GM12878 (cell line): ENCODE results near the gene ENTPD5. TPM values are rescaled to one million over a fixed set of nuclear protein-coding genes. Genes with fewer than 3 reads are reported as not detected.

Experiments used
- ATAC-seq: fragments of 200-7000 bp; cut with Tn5 transposase; 3 replicates; pipeline ENCODE4 v1.9.1; 2020; ENCODE audit warnings: mild to moderate bottlenecking, moderate library complexity
- BruUV-seq: library from RNA; stranded (reverse); fragments of 400-500 nt; replicated peaks from 2 replicates; lab custom pipeline; 2021; lab: Mats Ljungman, UMichigan
- CTCF ChIA-PET: fragments of 300-600 bp; sonication (Branson Sonifier 250); formaldehyde crosslinking; extraction: SDS; loops from one replicate; lab custom pipeline; 2021; ENCODE audit warnings: inconsistent platforms; lab: Yijun Ruan, JAX
- POLR2A ChIA-PET: fragments of 350-600 bp; formaldehyde crosslinking; extraction: SDS; loops from one replicate; lab custom pipeline; 2021; ENCODE audit warnings: inconsistent platforms; lab: Charles Lee
- RAD21 ChIA-PET: fragments of 300-600 bp; sonication (Branson Sonifier 250); formaldehyde crosslinking; loops from one replicate; lab custom pipeline; 2023; ENCODE audit warnings: antibody characterized with exemption; ENCODE audit not compliant: unreplicated experiment; lab: Charles Lee
- SMC1A ChIA-PET: fragments of 300-600 bp; sonication (Branson Sonifier 250); formaldehyde crosslinking; loops from one replicate; lab custom pipeline; 2023; ENCODE audit not compliant: unreplicated experiment, uncharacterized antibody; lab: Charles Lee
- DNase-seq: peaks from one replicate; pipeline ENCODE4 v3.0.0-alpha.2; 2011; ENCODE audit warnings: low read depth, low spot score
- FAIRE-seq: peaks from 3 replicates; lab custom pipeline; 2011; peaks lifted over from hg19 to GRCh38; lab: Jason Lieb, UNC
- H2AFZ ChIP-seq: 2 replicates; pipeline ENCODE4 v1.6.0; 2011; ENCODE audit warnings: low read depth, low read length, control low read depth; ENCODE audit not compliant: control insufficient read depth
- H3K27ac ChIP-seq: 2 replicates; pipeline ENCODE4 v1.5.1; 2011; ENCODE audit warnings: control low read depth; ENCODE audit not compliant: control insufficient read depth, insufficient read depth
- H3K27me3 ChIP-seq, 2 experiments: replicated peaks in 1 of 2; 2 replicates each; pipeline versions ENCODE4 v1.6.0 to v1.6.1; 2011; ENCODE audit warnings: low read length in 1 of 2; ENCODE audit not compliant: control insufficient read depth in 2 of 2, insufficient read depth in 2 of 2
- H3K36me3 ChIP-seq, 2 experiments: 2 replicates each; pipeline ENCODE4 v1.5.1; 2011; ENCODE audit warnings: low read length in 1 of 2; ENCODE audit not compliant: control insufficient read depth in 2 of 2, insufficient read depth in 2 of 2
- H3K4me1 ChIP-seq: 2 replicates; pipeline ENCODE4 v1.6.1; 2011; ENCODE audit warnings: mild to moderate bottlenecking, low read length, moderate library complexity, mixed read lengths; ENCODE audit not compliant: control insufficient read depth, insufficient read depth
- H3K4me2 ChIP-seq: 2 replicates; pipeline ENCODE4 v1.6.0; 2011; ENCODE audit warnings: control low read depth; ENCODE audit not compliant: control insufficient read depth, insufficient read depth
- H3K4me3 ChIP-seq: fragments of 200-600 bp; sonication (generic); 2 replicates; pipeline ENCODE4 v1.5.1; 2016
- H3K79me2 ChIP-seq: 2 replicates; pipeline ENCODE4 v1.6.0; 2011; ENCODE audit warnings: low read length; ENCODE audit not compliant: control insufficient read depth, insufficient read depth
- H3K9ac ChIP-seq: 2 replicates; pipeline ENCODE4 v1.8.0; 2011; ENCODE audit warnings: low read length, control low read depth, mixed read lengths; ENCODE audit not compliant: control insufficient read depth, insufficient read depth
- H3K9me3 ChIP-seq: replicated peaks from 3 replicates; pipeline ENCODE4 v1.5.1; 2011; ENCODE audit warnings: mild to moderate bottlenecking, low read length; ENCODE audit not compliant: control insufficient read depth, insufficient read depth
- H4K20me1 ChIP-seq: 2 replicates; pipeline ENCODE4 v1.6.0; 2011; ENCODE audit not compliant: control insufficient read depth, insufficient read depth
- DPF2 ChIP-seq: fragments of 450-650 bp; IDR thresholded peaks from 2 replicates; pipeline ENCODE4 v1.6.1; 2017; ENCODE audit warnings: mild to moderate bottlenecking
- JUND ChIP-seq: IDR thresholded peaks from 2 replicates; pipeline ENCODE4 v1.6.1; 2012; ENCODE audit warnings: low read depth, mild to moderate bottlenecking, low read length, improper control_type of control experiment, moderate library complexity
- MTA3 ChIP-seq: IDR thresholded peaks from 2 replicates; pipeline ENCODE4 v1.6.1; 2012; ENCODE audit warnings: low read length, inconsistent platforms, borderline replicate concordance
- NR2C1 ChIP-seq: fragments of 450-650 bp; IDR thresholded peaks from 2 replicates; pipeline ENCODE4 v1.6.1; 2017; ENCODE audit warnings: antibody characterized with exemption, mild to moderate bottlenecking, moderate library complexity
- SMAD5 ChIP-seq: IDR thresholded peaks from 2 replicates; pipeline ENCODE4 v1.6.1; 2016; ENCODE audit warnings: antibody characterized with exemption, low read depth
- SMC3 ChIP-seq: IDR thresholded peaks from 2 replicates; pipeline ENCODE4 v1.6.1; 2011; ENCODE audit warnings: low read length, improper control_type of control experiment, borderline replicate concordance
- SREBF1 ChIP-seq: IDR thresholded peaks from 2 replicates; pipeline ENCODE4 v1.6.1; 2012; ENCODE audit warnings: mild to moderate bottlenecking, low read length
- ZNF207 ChIP-seq: fragments of 450-650 bp; IDR thresholded peaks from 2 replicates; pipeline ENCODE4 v1.6.1; 2014; ENCODE audit warnings: antibody characterized with exemption, mild to moderate bottlenecking, borderline replicate concordance
- WGBS: methylation state at CpG from one replicate; pipeline ENCODE4 v1.1.6; 2016; ENCODE audit warnings: low lambda C conversion rate; ENCODE audit not compliant: insufficient replicate concordance, insufficient coverage; ENCODE audit errors: missing lambda C conversion rate; 5-methylcytosine and 5-hydroxymethylcytosine counted together
- in situ Hi-C: fragments of 300-500 bp; cut with MboI; formaldehyde crosslinking; loops from 9 replicates; pipeline ENCODE4 v1.14.3; 2018; ENCODE audit warnings: mixed read lengths
- intact Hi-C: fragments of 100-400 bp; cut with micrococcal nuclease; formaldehyde crosslinking; loops from one replicate; pipeline ENCODE4 v1.14.2; 2022; ENCODE audit not compliant: unreplicated experiment
- polyA plus RNA-seq, 11 experiments: library from polyadenylated mRNA; depleted of rRNA in 4 of 11; unstranded in 6 of 11; stranded (reverse) in 5 of 11; fragments of >200 nt; fragmentation: Nextera tagmentation in 4 of 11; fragmentation: Illumina TruSeq in 1 of 11; extraction: Ambion mirVana in 4 of 11; extraction: Trizol in 1 of 11; gene quantifications; 1 replicate in 1 of 11; 2 replicates in 10 of 11; pipeline versions ENCODE4 v1.2.1 to v1.2.3, GENCODE V29; 2011 to 2016; ENCODE audit warnings: inconsistent platforms in 2 of 11, missing spikeins in 2 of 11, low read depth in 1 of 11
- total RNA-seq, 4 experiments: library from RNA; depleted of rRNA in 3 of 4; stranded (reverse); fragments of >200 nt in 3 of 4; fragmentation: Illumina TruSeq in 1 of 4; extraction: Trizol in 1 of 4; gene quantifications; 2 replicates each; pipeline versions ENCODE4 v1.2.1 to v1.2.3, GENCODE V29; 2013 to 2021
- TF ChIP-seq, protein P1 (sequence below): fragments of 450-650 bp; IDR thresholded peaks from 2 replicates; pipeline ENCODE4 v1.6.1; 2017; ENCODE audit warnings: mild to moderate bottlenecking
- TF ChIP-seq, protein P2 (sequence below): fragments of 450-650 bp; IDR thresholded peaks from 2 replicates; pipeline ENCODE4 v1.6.1; 2018; ENCODE audit warnings: borderline replicate concordance, mild to moderate bottlenecking; ENCODE audit not compliant: partially characterized antibody
- TF ChIP-seq, protein P3 (sequence below): fragments of 450-650 bp; IDR thresholded peaks from 2 replicates; pipeline ENCODE4 v1.6.1; 2017; ENCODE audit warnings: mild to moderate bottlenecking, moderate library complexity

Gene ENTPD5
- total and polyA plus RNA-seq, 10 of the 15 experiments (the other 5 are each of a cell fraction or from before 2014, with no cell fraction given) = 2.4 to 9.9 (median 7.6) TPM

DNA sequence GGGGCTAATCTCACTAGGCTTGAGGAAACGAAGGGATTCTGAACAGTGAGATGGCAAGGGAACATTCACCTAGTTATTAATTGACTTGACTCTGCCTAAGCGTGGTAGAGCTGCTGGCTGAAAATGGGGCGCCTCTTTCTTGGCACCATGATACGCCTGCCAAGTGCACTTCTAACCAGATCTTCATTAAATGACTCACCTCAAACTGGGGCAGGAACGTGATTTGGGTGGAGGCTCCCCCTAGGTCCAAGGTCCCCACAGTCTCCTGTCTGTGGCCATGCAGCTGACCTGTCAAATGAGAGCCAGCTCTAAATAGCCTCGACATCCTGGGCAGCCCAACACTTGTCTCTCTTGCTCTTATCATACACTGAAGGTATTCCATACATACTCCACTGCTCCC is 43.0 kb downstream of the ENTPD5 start:
- no peaks in the 10 kb centered on the region for H3K79me2 ChIP-seq
- FAIRE-seq (no peak), DNase-seq (no peak), ATAC-seq (no peak)
- ChIA-PET POLR2A (no interaction called here), RAD21 (no interaction called here), CTCF (interaction anchor here (1.1 kb wide), 1 partner anchor 47 kb away, joined by 3 read pairs; no protein-coding TSS in a partner anchor), SMC1A (no interaction called here)
- no peak overlapping the region for H3K4me3 ChIP-seq
- no peaks in the 10 kb centered on the region for H4K20me1 ChIP-seq
- no peak overlapping the region for H3K4me2 ChIP-seq
- no TSS peak for BruUV-seq
- TF ChIP-seq MTA3 = no peak
- no peak for TF ChIP-seq ZNF207
- TF ChIP-seq, protein P1, sequence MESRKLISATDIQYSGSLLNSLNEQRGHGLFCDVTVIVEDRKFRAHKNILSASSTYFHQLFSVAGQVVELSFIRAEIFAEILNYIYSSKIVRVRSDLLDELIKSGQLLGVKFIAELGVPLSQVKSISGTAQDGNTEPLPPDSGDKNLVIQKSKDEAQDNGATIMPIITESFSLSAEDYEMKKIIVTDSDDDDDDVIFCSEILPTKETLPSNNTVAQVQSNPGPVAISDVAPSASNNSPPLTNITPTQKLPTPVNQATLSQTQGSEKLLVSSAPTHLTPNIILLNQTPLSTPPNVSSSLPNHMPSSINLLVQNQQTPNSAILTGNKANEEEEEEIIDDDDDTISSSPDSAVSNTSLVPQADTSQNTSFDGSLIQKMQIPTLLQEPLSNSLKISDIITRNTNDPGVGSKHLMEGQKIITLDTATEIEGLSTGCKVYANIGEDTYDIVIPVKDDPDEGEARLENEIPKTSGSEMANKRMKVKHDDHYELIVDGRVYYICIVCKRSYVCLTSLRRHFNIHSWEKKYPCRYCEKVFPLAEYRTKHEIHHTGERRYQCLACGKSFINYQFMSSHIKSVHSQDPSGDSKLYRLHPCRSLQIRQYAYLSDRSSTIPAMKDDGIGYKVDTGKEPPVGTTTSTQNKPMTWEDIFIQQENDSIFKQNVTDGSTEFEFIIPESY = no peak
- TF ChIP-seq SMC3 = no peak
- TF ChIP-seq SREBF1 = no peak
- TF ChIP-seq DPF2 = no peak
- TF ChIP-seq, protein P2, sequence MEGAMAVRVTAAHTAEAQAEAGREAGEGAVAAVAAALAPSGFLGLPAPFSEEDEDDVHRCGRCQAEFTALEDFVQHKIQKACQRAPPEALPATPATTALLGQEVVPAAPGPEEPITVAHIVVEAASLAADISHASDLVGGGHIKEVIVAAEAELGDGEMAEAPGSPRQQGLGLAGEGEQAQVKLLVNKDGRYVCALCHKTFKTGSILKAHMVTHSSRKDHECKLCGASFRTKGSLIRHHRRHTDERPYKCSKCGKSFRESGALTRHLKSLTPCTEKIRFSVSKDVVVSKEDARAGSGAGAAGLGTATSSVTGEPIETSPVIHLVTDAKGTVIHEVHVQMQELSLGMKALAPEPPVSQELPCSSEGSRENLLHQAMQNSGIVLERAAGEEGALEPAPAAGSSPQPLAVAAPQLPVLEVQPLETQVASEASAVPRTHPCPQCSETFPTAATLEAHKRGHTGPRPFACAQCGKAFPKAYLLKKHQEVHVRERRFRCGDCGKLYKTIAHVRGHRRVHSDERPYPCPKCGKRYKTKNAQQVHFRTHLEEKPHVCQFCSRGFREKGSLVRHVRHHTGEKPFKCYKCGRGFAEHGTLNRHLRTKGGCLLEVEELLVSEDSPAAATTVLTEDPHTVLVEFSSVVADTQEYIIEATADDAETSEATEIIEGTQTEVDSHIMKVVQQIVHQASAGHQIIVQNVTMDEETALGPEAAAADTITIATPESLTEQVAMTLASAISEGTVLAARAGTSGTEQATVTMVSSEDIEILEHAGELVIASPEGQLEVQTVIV = no peak
- TF ChIP-seq NR2C1 = no peak
- TF ChIP-seq JUND = no peak
- no peak for TF ChIP-seq SMAD5
- TF ChIP-seq, protein P3, sequence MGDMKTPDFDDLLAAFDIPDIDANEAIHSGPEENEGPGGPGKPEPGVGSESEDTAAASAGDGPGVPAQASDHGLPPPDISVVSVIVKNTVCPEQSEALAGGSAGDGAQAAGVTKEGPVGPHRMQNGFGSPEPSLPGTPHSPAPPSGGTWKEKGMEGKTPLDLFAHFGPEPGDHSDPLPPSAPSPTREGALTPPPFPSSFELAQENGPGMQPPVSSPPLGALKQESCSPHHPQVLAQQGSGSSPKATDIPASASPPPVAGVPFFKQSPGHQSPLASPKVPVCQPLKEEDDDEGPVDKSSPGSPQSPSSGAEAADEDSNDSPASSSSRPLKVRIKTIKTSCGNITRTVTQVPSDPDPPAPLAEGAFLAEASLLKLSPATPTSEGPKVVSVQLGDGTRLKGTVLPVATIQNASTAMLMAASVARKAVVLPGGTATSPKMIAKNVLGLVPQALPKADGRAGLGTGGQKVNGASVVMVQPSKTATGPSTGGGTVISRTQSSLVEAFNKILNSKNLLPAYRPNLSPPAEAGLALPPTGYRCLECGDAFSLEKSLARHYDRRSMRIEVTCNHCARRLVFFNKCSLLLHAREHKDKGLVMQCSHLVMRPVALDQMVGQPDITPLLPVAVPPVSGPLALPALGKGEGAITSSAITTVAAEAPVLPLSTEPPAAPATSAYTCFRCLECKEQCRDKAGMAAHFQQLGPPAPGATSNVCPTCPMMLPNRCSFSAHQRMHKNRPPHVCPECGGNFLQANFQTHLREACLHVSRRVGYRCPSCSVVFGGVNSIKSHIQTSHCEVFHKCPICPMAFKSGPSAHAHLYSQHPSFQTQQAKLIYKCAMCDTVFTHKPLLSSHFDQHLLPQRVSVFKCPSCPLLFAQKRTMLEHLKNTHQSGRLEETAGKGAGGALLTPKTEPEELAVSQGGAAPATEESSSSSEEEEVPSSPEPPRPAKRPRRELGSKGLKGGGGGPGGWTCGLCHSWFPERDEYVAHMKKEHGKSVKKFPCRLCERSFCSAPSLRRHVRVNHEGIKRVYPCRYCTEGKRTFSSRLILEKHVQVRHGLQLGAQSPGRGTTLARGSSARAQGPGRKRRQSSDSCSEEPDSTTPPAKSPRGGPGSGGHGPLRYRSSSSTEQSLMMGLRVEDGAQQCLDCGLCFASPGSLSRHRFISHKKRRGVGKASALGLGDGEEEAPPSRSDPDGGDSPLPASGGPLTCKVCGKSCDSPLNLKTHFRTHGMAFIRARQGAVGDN = no peak
- H3K27me3 ChIP-seq = no peaks in the 10 kb centered on the region
- H3K36me3 ChIP-seq = peaks cover 0 to 10% of the 10 kb centered on the region in 2 experiments; a peak in 2 of 4 replicates
- no peak overlapping the region for H2AFZ ChIP-seq
- in situ Hi-C loops (no loop called here), intact Hi-C loops (no loop called here)
- H3K9me3 ChIP-seq = no peaks in the 10 kb centered on the region
- WGBS = 89% methylated on average over 6 of the region's 6 CpGs
- no peak overlapping the region for H3K9ac ChIP-seq
- H3K27ac ChIP-seq = no peak overlapping the region
- H3K4me1 ChIP-seq = no peaks in the 10 kb centered on the region
